ENCODE data around the gene LRMDA. TPM values are rescaled to one million over a fixed set of nuclear protein-coding genes. Genes with fewer than 3 reads are reported as not detected.

LRMDA gene
- total and polyA plus RNA-seq, 2 donors (not counting 3 experiments of a cell fraction or from before 2014, with no cell fraction given) = 9.7 to 18.0 TPM

- POLR2A ChIA-PET = no interaction called here
- dilution Hi-C loops (cut with MboI; ENCODE audit: extremely low pct_ligation_motif_present, low sequenced_read_pairs) = no loop called here
These were observed 437.1 kb downstream of the LRMDA start for GRCh38 chr10:75868574-75868973.

More at GRCh38 chr10:75868574-75868973, 437.1 kb downstream of the LRMDA start:
- intact Hi-C loops (cut with micrococcal nuclease) = loop anchor here (5.0 kb wide), 1 partner anchor 466 kb away; the partner anchor contains the start of gene ZNF503
- H3K9me1 ChIP-seq (replicated peaks; ENCODE audit: control insufficient read depth, extremely low read depth, insufficient read depth, low read length) = no peaks in the 10 kb centered on the region
- H4K20me1 ChIP-seq (replicated peaks; ENCODE audit: control insufficient read depth, extremely low read depth, insufficient read depth, low read length) = no peaks in the 10 kb centered on the region
- DNase-seq (ENCODE audit: low read depth, low spot score) (no peak), FAIRE-seq (no peak)
- no peak overlapping the region for H3K4me3 ChIP-seq (replicated peaks in 1 of 3; ENCODE audit: insufficient read depth in 1 of 3, low read depth in 1 of 3, low read length in 3 of 3)
- CTCF ChIA-PET = no interaction called here
- no peaks in the 10 kb centered on the region for H3K9me3 ChIP-seq (replicated peaks; ENCODE audit: control insufficient read depth, insufficient read depth, low read length)
- TF ChIP-seq GATA2 (IDR thresholded peaks at IDR 0.05; ENCODE audit: insufficient read depth, insufficient read length, low read depth, low read length) = no peak
- TF ChIP-seq EZH2 (IDR thresholded peaks at IDR 0.05; ENCODE audit: borderline replicate concordance, low read depth, low read length, severe bottlenecking) = no peak
- no peak for TF ChIP-seq POLR2A (IDR thresholded peaks at IDR 0.05; ENCODE audit: low read depth, low read length)
- TF ChIP-seq MYC (IDR thresholded peaks at IDR 0.05; ENCODE audit: low read depth, low read length) = no peak
- no peak for TF ChIP-seq MAX (IDR thresholded peaks at IDR 0.05; ENCODE audit: insufficient read depth, insufficient read length)
- no peak for TF ChIP-seq FOS (IDR thresholded peaks at IDR 0.05; ENCODE audit: borderline replicate concordance, insufficient read depth, low read length)
- TF ChIP-seq POLR2AphosphoS5 (IDR thresholded peaks at IDR 0.05; ENCODE audit: insufficient read depth, low read depth, low read length) = no peak
- TF ChIP-seq JUN (IDR thresholded peaks at IDR 0.05; ENCODE audit: borderline replicate concordance, insufficient read depth, insufficient read length, low read depth) = no peak
- TF ChIP-seq, protein P1, sequence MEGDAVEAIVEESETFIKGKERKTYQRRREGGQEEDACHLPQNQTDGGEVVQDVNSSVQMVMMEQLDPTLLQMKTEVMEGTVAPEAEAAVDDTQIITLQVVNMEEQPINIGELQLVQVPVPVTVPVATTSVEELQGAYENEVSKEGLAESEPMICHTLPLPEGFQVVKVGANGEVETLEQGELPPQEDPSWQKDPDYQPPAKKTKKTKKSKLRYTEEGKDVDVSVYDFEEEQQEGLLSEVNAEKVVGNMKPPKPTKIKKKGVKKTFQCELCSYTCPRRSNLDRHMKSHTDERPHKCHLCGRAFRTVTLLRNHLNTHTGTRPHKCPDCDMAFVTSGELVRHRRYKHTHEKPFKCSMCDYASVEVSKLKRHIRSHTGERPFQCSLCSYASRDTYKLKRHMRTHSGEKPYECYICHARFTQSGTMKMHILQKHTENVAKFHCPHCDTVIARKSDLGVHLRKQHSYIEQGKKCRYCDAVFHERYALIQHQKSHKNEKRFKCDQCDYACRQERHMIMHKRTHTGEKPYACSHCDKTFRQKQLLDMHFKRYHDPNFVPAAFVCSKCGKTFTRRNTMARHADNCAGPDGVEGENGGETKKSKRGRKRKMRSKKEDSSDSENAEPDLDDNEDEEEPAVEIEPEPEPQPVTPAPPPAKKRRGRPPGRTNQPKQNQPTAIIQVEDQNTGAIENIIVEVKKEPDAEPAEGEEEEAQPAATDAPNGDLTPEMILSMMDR (IDR thresholded peaks at IDR 0.05; ENCODE audit: extremely low read depth in 1 of 2, insufficient read depth in 1 of 2, low read depth in 1 of 2, low read length in 2 of 2) = no peak
- BruUV-seq (replicated peaks) = no TSS peak
- H3K9ac ChIP-seq (replicated peaks; ENCODE audit: extremely low read depth, insufficient read depth, low read length) = no peak overlapping the region
- no peaks in the 10 kb centered on the region for H3K27me3 ChIP-seq (ENCODE audit: control insufficient read depth in 2 of 2, insufficient read depth in 2 of 2, low read length in 2 of 2)
- H3K36me3 ChIP-seq (ENCODE audit: control insufficient read depth in 2 of 2, extremely low read depth in 1 of 2, insufficient read depth in 2 of 2, low read length in 2 of 2) = no peaks in the 10 kb centered on the region
- H3K4me2 ChIP-seq (ENCODE audit: insufficient read depth, low read length) = no peak overlapping the region
- H3K79me2 ChIP-seq (ENCODE audit: control insufficient read depth, insufficient read depth, low read length) = no peaks in the 10 kb centered on the region
- H3K27ac ChIP-seq (ENCODE audit: insufficient read depth, low read depth, low read length) = no peak overlapping the region
- no peak overlapping the region for H2AFZ ChIP-seq (ENCODE audit: low read depth, low read length)
- peaks cover 13% of the 10 kb centered on the region for H3K4me1 ChIP-seq (ENCODE audit: control insufficient read depth, extremely low read depth, insufficient read depth, low read length)
